CD14-positive monocyte (primary cell): Measurements from ENCODE around the gene SFI1. TPM values are rescaled to one million over a fixed set of nuclear protein-coding genes. Genes with fewer than 3 reads are reported as not detected.

Experiments used
- DNase-seq, 3 donors: peaks; one replicate each; pipeline ENCODE4 v3.0.0-alpha.2; 2011 to 2022
- H2AFZ ChIP-seq: 2 replicates; pipeline ENCODE4 v1.6.0; 2012; ENCODE audit warnings: mild to moderate bottlenecking, low read depth, low read length, inconsistent platforms; ENCODE audit not compliant: insufficient read depth, poor library complexity, severe bottlenecking
- H3K27ac ChIP-seq, 2 donors: 1 replicate in 1 of 2; 2 replicates in 1 of 2; pipeline ENCODE4 v1.5.1; 2012 to 2013; ENCODE audit warnings: low read length in 2 of 2, control low read depth in 1 of 2, inconsistent platforms in 1 of 2, low read depth in 1 of 2, mild to moderate bottlenecking in 1 of 2
- H3K27me3 ChIP-seq, 2 donors: one replicate each; pipeline versions ENCODE4 v1.6.0 to v1.6.1; 2011 to 2013; ENCODE audit warnings: low read length in 2 of 2; ENCODE audit not compliant: control insufficient read depth in 2 of 2, insufficient read depth in 2 of 2
- H3K36me3 ChIP-seq, 2 donors: replicated peaks in 1 of 2; 1 replicate in 1 of 2; 2 replicates in 1 of 2; pipeline versions ENCODE4 v1.5.1 to v1.6.1; 2012 to 2013; ENCODE audit warnings: low read length in 2 of 2, control low read depth in 1 of 2, inconsistent platforms in 1 of 2, mild to moderate bottlenecking in 1 of 2; ENCODE audit not compliant: insufficient read depth in 2 of 2, control insufficient read depth in 1 of 2
- H3K4me1 ChIP-seq, 2 donors: 1 replicate in 1 of 2; 2 replicates in 1 of 2; pipeline versions ENCODE4 v1.5.1 to v1.6.1; 2012 to 2013; ENCODE audit warnings: low read length in 2 of 2, control low read depth in 1 of 2, inconsistent platforms in 1 of 2, mild to moderate bottlenecking in 1 of 2, moderate library complexity in 1 of 2; ENCODE audit not compliant: insufficient read depth in 2 of 2, control insufficient read depth in 1 of 2
- H3K4me2 ChIP-seq: replicated peaks from 2 replicates; pipeline ENCODE3; 2012; ENCODE audit warnings: low read length, moderate library complexity, mild to moderate bottlenecking; ENCODE audit not compliant: poor library complexity, severe bottlenecking; ENCODE audit errors: extremely low read depth
- H3K4me3 ChIP-seq, 3 experiments: fragments of 200-600 bp in 1 of 3; sonication (generic) in 1 of 3; replicated peaks in 1 of 3; 1 replicate in 2 of 3; 2 replicates in 1 of 3; pipeline ENCODE4 v1.5.1; 2011 to 2013; ENCODE audit warnings: low read length in 3 of 3, mild to moderate bottlenecking in 3 of 3, control low read depth in 2 of 3, low read depth in 2 of 3, inconsistent platforms in 1 of 3, moderate library complexity in 1 of 3
- H3K79me2 ChIP-seq: 2 replicates; pipeline ENCODE4 v1.6.0; 2012; ENCODE audit warnings: mild to moderate bottlenecking, control low read depth, inconsistent platforms, low read length, moderate library complexity; ENCODE audit not compliant: insufficient read depth
- H3K9ac ChIP-seq: 2 replicates; pipeline ENCODE4 v1.6.0; 2017; ENCODE audit warnings: low read length, mild to moderate bottlenecking; ENCODE audit not compliant: insufficient read depth, poor library complexity, severe bottlenecking
- H3K9me3 ChIP-seq, 2 donors: replicated peaks in 1 of 2; 1 replicate in 1 of 2; 2 replicates in 1 of 2; pipeline versions ENCODE4 v1.5.1 to v1.6.1; 2012 to 2013; ENCODE audit warnings: low read length in 2 of 2, control low read depth in 1 of 2; ENCODE audit not compliant: control insufficient read depth in 1 of 2, insufficient read depth in 1 of 2
- H4K20me1 ChIP-seq: 2 replicates; pipeline ENCODE4 v1.6.0; 2012; ENCODE audit warnings: mild to moderate bottlenecking, low read length, control low read depth, moderate library complexity; ENCODE audit not compliant: insufficient read depth
- H3K27ac Mint-ChIP-seq, 7 donors: one replicate each; pipeline ENCODE4 v1.8.0; 2020; ENCODE audit warnings: mild to moderate bottlenecking in 7 of 7, mixed read lengths in 7 of 7, moderate library complexity in 6 of 7, inconsistent platforms in 2 of 7
- H3K27me3 Mint-ChIP-seq, 3 donors: one replicate each; pipeline ENCODE4 v1.8.0; 2021 to 2022; ENCODE audit warnings: low read depth in 3 of 3, mild to moderate bottlenecking in 3 of 3, mixed read lengths in 3 of 3, moderate library complexity in 3 of 3, inconsistent platforms in 1 of 3
- H3K36me3 Mint-ChIP-seq, 2 donors: one replicate each; pipeline ENCODE4 v1.8.0; 2020; ENCODE audit warnings: mixed read lengths in 2 of 2, inconsistent platforms in 1 of 2, mild to moderate bottlenecking in 1 of 2
- H3K4me1 Mint-ChIP-seq: one replicate; pipeline ENCODE4 v1.8.0; 2020; ENCODE audit warnings: mild to moderate bottlenecking, mixed read lengths
- H3K4me3 Mint-ChIP-seq, 2 donors: one replicate each; pipeline ENCODE4 v1.8.0; 2020; ENCODE audit warnings: mild to moderate bottlenecking in 2 of 2, mixed read lengths in 2 of 2, moderate library complexity in 1 of 2
- H3K9me3 Mint-ChIP-seq, 7 donors: one replicate each; pipeline ENCODE4 v1.8.0; 2020 to 2022; ENCODE audit warnings: mixed read lengths in 7 of 7, mild to moderate bottlenecking in 6 of 7, moderate library complexity in 6 of 7, inconsistent platforms in 2 of 7
- WGBS: methylation state at CpG from one replicate; pipeline ENCODE4 v1.1.5; 2013; ENCODE audit warnings: missing lambda C conversion rate; ENCODE audit not compliant: insufficient coverage; 5-methylcytosine and 5-hydroxymethylcytosine counted together
- intact Hi-C, 2 donors: fragments of 100-400 bp; cut with micrococcal nuclease; formaldehyde crosslinking; loops; one replicate each; pipeline versions ENCODE4 v1.15.0 to v1.15.1; 2023
- polyA plus RNA-seq, 3 donors: library from polyadenylated mRNA; depleted of rRNA in 1 of 3; unstranded in 2 of 3; stranded (reverse) in 1 of 3; fragments of 300-500 nt in 2 of 3; fragments of >200 nt in 1 of 3; fragmentation: Illumina TruSeq in 2 of 3; gene quantifications; 1 replicate in 2 of 3; 2 replicates in 1 of 3; pipeline ENCODE4 v1.2.3, GENCODE V29; 2012 to 2021
- TF ChIP-seq, protein P1 (sequence below): fragments of 200-600 bp; IDR thresholded peaks from one replicate; pipeline ENCODE4 v1.8.0; 2022; ENCODE audit warnings: antibody characterized with exemption, mild to moderate bottlenecking

SFI1 gene
- polyA plus RNA-seq, 3 donors, result 1.7 to 43.4 (median 3.6) TPM

DNA sequence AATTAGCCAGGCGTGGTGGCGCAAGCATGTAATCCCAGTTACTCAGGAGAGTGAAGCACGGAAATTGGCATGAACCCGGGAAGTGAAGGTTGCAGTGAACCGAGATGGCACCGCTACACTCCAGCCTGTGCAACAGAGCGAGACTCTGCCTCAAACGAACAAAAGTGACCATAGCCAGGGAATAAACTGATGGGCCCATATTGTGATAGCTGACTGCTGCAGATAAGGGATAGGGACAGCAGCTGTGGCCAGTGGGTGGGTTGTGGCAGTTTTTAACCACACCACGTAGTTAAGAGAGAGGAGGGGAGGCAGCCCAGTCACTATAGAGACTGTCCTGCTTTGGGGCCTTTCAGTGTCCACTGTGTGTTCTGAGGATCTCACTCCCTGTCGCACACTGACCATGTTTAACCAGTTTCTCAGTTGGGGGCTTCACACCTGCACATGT lies 106.8 kb downstream of the SFI1 start:
- Mint-ChIP-seq H3K36me3 (peaks cover 36 to 40% of the 10 kb centered on the region in 2 donors), H3K4me1 (no peaks in the 10 kb centered on the region), H3K27ac (peak overlapping the region in 1 of 7 donors; percentile 54), H3K27me3 (peaks cover 0 to 5% (median 1%) of the 10 kb centered on the region in 3 donors), H3K4me3 (no peak overlapping the region), H3K9me3 (no peaks in the 10 kb centered on the region)
- H3K4me2 ChIP-seq, result no peak overlapping the region
- no peaks in the 10 kb centered on the region for H3K27me3 ChIP-seq
- no peaks in the 10 kb centered on the region for H4K20me1 ChIP-seq
- intact Hi-C loops, result no loop called here
- H3K4me1 ChIP-seq, result no peaks in the 10 kb centered on the region
- no peak overlapping the region for H3K4me3 ChIP-seq
- no peaks in the 10 kb centered on the region for H3K79me2 ChIP-seq
- no peak overlapping the region for H3K9ac ChIP-seq
- no peaks in the 10 kb centered on the region for H3K9me3 ChIP-seq
- H2AFZ ChIP-seq, result no peak overlapping the region
- DNase-seq, result no peak
- peaks cover 18 to 37% of the 10 kb centered on the region in 2 donors for H3K36me3 ChIP-seq
- H3K27ac ChIP-seq, result no peak overlapping the region
- 98% methylated on average over 7 of the region's 10 CpGs for WGBS
- TF ChIP-seq, protein P1, sequence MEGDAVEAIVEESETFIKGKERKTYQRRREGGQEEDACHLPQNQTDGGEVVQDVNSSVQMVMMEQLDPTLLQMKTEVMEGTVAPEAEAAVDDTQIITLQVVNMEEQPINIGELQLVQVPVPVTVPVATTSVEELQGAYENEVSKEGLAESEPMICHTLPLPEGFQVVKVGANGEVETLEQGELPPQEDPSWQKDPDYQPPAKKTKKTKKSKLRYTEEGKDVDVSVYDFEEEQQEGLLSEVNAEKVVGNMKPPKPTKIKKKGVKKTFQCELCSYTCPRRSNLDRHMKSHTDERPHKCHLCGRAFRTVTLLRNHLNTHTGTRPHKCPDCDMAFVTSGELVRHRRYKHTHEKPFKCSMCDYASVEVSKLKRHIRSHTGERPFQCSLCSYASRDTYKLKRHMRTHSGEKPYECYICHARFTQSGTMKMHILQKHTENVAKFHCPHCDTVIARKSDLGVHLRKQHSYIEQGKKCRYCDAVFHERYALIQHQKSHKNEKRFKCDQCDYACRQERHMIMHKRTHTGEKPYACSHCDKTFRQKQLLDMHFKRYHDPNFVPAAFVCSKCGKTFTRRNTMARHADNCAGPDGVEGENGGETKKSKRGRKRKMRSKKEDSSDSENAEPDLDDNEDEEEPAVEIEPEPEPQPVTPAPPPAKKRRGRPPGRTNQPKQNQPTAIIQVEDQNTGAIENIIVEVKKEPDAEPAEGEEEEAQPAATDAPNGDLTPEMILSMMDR, result no peak

DNA sequence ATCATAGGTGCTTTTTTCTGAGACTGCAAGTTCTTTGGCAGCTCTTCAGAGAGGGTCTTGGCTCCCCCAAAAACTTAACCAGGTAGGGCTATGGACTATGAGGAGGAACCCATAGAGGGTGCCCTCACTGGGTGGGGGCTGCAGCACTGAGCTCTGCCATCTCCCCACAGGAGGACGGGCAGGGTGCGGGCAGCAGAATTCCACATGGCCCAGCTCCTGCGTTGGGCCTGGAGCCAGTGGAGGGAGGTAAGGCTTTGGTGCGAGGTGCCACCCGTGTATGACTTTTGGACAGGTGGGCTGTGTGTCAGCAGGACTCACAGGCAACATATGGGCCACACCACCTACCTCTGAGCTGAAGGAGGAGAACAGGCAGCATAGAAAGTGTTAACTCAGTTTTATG lies 107.2 kb downstream of the SFI1 start:
- 100% methylated on average over 1 of the region's 5 CpGs for WGBS

More for the DNA sequence above, 107.2 kb downstream of the SFI1 start:
- no peak overlapping the region for H3K27ac Mint-ChIP-seq
- H3K27me3 Mint-ChIP-seq, result peaks cover 0 to 5% (median 1%) of the 10 kb centered on the region in 3 donors
- Histone ChIP-seq H3K4me2 (no peak overlapping the region), H3K4me1 (no peaks in the 10 kb centered on the region), H3K36me3 (peaks cover 19 to 40% of the 10 kb centered on the region in 2 donors), H3K27ac (no peak overlapping the region), H2AFZ (no peak overlapping the region), H3K4me3 (no peak overlapping the region), H4K20me1 (no peaks in the 10 kb centered on the region), H3K79me2 (no peaks in the 10 kb centered on the region), H3K9ac (no peak overlapping the region), H3K27me3 (no peaks in the 10 kb centered on the region), H3K9me3 (no peaks in the 10 kb centered on the region)
- intact Hi-C loops, result no loop called here
- peaks cover 36 to 39% of the 10 kb centered on the region in 2 donors for H3K36me3 Mint-ChIP-seq
- no peaks in the 10 kb centered on the region for H3K9me3 Mint-ChIP-seq
- H3K4me3 Mint-ChIP-seq, result no peak overlapping the region
- DNase-seq, result no peak
- TF ChIP-seq, protein P1, result no peak
- no peaks in the 10 kb centered on the region for H3K4me1 Mint-ChIP-seq
